ENCODE results near the gene TOLLIP. TPM values are rescaled to one million over a fixed set of nuclear protein-coding genes. Genes with fewer than 3 reads are reported as not detected.

Gene TOLLIP
- total RNA-seq, 2 donors from 2014 or later = 51.1 to 63.9 TPM

DNA sequence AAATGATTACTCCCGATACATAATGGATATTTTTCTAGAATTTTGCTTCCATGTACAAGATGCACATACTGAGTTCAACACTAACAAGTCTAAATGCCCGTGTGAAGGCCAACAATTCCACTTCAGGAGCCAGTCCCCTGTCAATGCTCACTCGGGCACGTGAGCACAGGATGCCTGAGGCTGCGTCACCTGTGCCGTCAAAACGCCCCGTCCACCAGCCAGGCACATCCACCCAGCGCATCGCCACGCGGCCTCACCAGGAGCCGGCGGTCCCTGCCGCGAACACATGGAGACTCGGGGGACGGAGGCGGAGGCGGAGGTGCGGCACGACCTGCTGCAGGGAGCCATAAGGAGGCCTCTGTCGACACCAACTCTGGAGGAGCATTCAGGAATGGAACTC lies 9.8 kb downstream of the TOLLIP start:
- peaks cover 0 to 3% of the 10 kb centered on the region in 2 donors for H3K36me3 ChIP-seq (replicated peaks in 1 of 2; ENCODE audit: insufficient read depth in 1 of 2, low read depth in 2 of 2)
- TF ChIP-seq POLR2A (IDR thresholded peaks at IDR 0.05) = no peak
- TF ChIP-seq, protein P1, sequence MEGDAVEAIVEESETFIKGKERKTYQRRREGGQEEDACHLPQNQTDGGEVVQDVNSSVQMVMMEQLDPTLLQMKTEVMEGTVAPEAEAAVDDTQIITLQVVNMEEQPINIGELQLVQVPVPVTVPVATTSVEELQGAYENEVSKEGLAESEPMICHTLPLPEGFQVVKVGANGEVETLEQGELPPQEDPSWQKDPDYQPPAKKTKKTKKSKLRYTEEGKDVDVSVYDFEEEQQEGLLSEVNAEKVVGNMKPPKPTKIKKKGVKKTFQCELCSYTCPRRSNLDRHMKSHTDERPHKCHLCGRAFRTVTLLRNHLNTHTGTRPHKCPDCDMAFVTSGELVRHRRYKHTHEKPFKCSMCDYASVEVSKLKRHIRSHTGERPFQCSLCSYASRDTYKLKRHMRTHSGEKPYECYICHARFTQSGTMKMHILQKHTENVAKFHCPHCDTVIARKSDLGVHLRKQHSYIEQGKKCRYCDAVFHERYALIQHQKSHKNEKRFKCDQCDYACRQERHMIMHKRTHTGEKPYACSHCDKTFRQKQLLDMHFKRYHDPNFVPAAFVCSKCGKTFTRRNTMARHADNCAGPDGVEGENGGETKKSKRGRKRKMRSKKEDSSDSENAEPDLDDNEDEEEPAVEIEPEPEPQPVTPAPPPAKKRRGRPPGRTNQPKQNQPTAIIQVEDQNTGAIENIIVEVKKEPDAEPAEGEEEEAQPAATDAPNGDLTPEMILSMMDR (IDR thresholded peaks at IDR 0.05) = no peak
- WGBS, 2 donors = 69 to 77% methylated on average over 11 to 22 of the region's 23 CpGs
- no peak for ATAC-seq
- no peak overlapping the region for H3K4me3 ChIP-seq
- H3K9me3 ChIP-seq = no peaks in the 10 kb centered on the region
- intact Hi-C loops (cut with DNase I) = no loop called here
- H3K4me1 ChIP-seq = peaks cover 79% of the 10 kb centered on the region
- peak overlapping the region; percentile 76 to 95 (median 92) for H3K27ac ChIP-seq
- peak in 2 of 4 donors; percentile 25 to 47 for DNase-seq
- no peaks in the 10 kb centered on the region for H3K27me3 ChIP-seq

DNA sequence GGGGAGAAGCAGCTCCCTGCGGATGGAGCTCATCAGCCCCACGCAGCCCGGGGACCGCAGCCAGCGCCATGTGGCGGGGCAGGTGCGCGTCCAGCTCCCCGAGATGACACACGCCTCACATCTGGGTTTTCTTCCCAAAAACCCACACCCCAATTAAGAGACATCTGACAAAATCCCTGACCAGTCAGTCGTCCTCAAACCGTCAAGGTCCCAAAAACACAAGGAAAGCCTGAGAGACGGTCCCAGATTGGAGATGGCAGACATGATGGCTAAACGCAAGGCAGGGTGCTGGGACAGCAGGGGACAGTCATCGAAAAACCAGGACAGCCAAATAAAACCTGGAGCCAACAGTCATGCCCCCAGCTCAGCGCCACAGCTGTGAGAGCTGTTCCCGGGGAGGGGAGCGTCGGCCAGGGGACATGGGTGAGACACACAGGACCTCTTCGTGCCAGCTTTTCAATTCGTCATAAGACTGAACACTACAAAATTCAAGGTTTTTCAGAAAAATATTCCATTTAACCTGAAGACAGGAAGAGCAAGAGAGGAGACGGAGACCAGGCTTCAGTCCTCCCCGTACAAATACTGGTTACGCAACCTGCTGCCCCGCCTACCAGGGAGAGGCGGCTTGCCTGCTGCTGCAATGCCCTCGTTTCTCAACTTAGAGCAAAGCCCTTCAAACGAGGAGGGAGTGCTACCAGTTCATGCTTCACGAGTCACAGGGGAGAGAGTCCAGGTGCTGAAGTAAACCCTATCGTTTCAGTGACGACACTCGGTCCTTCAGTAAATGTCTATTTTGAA lies 10.5 kb downstream of the TOLLIP start:
- DNase-seq (peak; percentile 86 to 93 (median 92)), ATAC-seq (peak; percentile 78)
- Histone ChIP-seq H3K4me3 (no peak overlapping the region), H3K36me3 (replicated peaks in 1 of 2; ENCODE audit: insufficient read depth in 1 of 2, low read depth in 2 of 2) (peaks cover 0 to 3% of the 10 kb centered on the region in 2 donors), H3K9me3 (no peaks in the 10 kb centered on the region), H3K27me3 (no peaks in the 10 kb centered on the region), H3K4me1 (peaks cover 71% of the 10 kb centered on the region), H3K27ac (peak overlapping the region; percentile 76 to 95 (median 92))
- intact Hi-C loops (cut with DNase I) = no loop called here
- TF ChIP-seq, protein P1 (IDR thresholded peaks at IDR 0.05) = peak in 2 of 7 experiments; percentile 4 to 5
- TF ChIP-seq POLR2A (IDR thresholded peaks at IDR 0.05) = peak in 2 of 3 donors; percentile 48 to 69
- WGBS, 2 donors = 42 to 43% methylated on average over 32 of the region's 32 CpGs

DNA sequence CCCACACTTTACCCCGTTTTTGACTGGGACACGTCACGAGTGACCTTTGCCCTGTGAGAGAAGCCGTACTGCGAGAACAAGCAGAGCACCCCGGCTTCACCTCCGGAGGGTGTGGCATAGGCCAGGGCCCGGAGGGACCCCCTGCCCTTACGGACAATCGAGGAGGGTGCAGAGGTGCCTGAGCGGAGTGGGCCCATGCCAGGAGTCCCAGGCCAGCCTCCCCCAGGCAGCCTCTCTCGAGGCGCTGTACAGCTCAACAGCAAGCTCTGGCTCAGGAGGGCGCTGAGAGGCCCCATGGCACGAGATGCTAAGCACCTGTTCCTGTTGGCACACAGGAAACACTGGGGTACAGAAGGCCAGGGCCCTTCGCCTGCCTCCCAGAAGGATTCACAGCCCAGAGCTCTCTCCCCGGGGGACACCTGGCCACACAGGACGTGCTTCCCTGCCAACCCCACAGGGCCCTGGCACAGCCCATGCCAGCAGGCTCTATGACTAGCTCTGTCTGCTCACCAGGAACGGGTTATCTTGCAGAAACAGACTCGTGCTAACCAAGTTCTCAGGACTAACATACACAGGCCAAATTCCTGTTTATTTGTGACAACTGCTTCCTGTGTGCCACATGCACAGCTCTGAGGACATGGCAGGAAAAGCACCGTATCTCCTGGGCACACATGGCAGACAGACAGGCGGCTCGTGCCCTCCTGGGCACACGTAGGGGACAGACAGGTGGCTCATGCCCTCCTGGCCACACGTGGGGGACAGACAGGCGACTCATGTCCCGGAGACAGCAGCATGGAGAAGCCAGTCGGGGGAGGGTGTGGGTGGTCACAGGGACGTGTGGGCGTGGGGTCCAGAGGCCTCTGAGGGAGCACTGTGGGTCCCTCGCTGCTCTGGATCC lies 11.6 kb downstream of the TOLLIP start:
- no peaks in the 10 kb centered on the region for H3K27me3 ChIP-seq
- intact Hi-C loops (cut with DNase I) = no loop called here

DNA sequence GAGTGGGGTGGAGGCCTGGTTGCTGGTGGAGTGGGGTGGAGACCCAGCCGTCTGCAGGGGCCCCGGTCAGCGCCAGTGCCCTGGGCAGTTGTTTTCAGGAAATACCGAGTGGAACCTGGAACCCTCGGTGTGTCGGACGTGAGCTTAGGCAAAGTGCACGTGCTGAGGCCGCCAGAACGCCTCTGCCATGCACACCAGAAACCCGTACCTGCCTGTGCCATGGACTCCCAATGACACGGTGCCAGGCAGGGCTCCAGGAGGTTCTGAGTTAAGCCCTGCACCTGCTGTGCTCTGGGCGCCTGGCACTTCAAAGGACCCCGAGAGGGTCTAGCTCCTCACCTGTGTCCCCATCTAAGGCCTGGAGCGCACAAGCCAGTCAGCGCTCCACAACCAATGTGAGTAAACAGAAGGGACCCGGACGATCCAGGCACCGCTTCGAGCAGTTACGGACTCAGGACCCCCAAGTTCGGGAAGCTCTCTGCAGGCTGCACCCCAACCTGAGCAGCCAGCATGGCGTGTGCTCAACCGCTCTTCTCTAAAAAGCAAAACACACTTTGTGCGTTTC lies 12.3 kb downstream of the TOLLIP start:
- intact Hi-C loops (cut with DNase I) = no loop called here
- WGBS, 2 donors = 75 to 85% methylated on average over 14 to 25 of the region's 25 CpGs
- H3K36me3 ChIP-seq (replicated peaks in 1 of 2; ENCODE audit: insufficient read depth in 1 of 2, low read depth in 2 of 2) = peaks cover 0 to 8% of the 10 kb centered on the region in 2 donors
- TF ChIP-seq, protein P1 (IDR thresholded peaks at IDR 0.05) = no peak
- no peak for TF ChIP-seq POLR2A (IDR thresholded peaks at IDR 0.05)
- no peaks in the 10 kb centered on the region for H3K9me3 ChIP-seq
- peaks cover 53% of the 10 kb centered on the region for H3K4me1 ChIP-seq
- ATAC-seq (no peak), DNase-seq (peak; percentile 15 to 48 (median 28))
- peak overlapping the region; percentile 76 to 95 (median 92) for H3K27ac ChIP-seq
- no peaks in the 10 kb centered on the region for H3K27me3 ChIP-seq
- no peak overlapping the region for H3K4me3 ChIP-seq

More for the DNA sequence above, 11.6 kb downstream of the TOLLIP start:
- no peaks in the 10 kb centered on the region for H3K9me3 ChIP-seq
- H3K36me3 ChIP-seq (replicated peaks in 1 of 2; ENCODE audit: insufficient read depth in 1 of 2, low read depth in 2 of 2) = peaks cover 0 to 8% of the 10 kb centered on the region in 2 donors
- peak; percentile 56 to 88 (median 74) for DNase-seq
- no peak overlapping the region for H3K4me3 ChIP-seq
- H3K27ac ChIP-seq = peak overlapping the region; percentile 76 to 95 (median 92)
- 34 to 47% methylated on average over 11 to 31 of the region's 31 CpGs for WGBS, 2 donors
- peak; percentile 51 for ATAC-seq
- peak in 1 of 3 donors; percentile 16 for TF ChIP-seq POLR2A (IDR thresholded peaks at IDR 0.05)
- TF ChIP-seq, protein P1 (IDR thresholded peaks at IDR 0.05) = no peak
- peaks cover 61% of the 10 kb centered on the region for H3K4me1 ChIP-seq

All from body of pancreas (tissue), 4 donors.